Measurements from ENCODE around the gene PTPN14. TPM values are rescaled to one million over a fixed set of nuclear protein-coding genes. Genes with fewer than 3 reads are reported as not detected.
A peak's percentile ranks its signal among the peaks of the same experiment; 100 is the strongest.

Gene PTPN14
- total and polyA plus RNA-seq, 11 donors = 8.7 to 52.0 (median 33.5) TPM

DNA sequence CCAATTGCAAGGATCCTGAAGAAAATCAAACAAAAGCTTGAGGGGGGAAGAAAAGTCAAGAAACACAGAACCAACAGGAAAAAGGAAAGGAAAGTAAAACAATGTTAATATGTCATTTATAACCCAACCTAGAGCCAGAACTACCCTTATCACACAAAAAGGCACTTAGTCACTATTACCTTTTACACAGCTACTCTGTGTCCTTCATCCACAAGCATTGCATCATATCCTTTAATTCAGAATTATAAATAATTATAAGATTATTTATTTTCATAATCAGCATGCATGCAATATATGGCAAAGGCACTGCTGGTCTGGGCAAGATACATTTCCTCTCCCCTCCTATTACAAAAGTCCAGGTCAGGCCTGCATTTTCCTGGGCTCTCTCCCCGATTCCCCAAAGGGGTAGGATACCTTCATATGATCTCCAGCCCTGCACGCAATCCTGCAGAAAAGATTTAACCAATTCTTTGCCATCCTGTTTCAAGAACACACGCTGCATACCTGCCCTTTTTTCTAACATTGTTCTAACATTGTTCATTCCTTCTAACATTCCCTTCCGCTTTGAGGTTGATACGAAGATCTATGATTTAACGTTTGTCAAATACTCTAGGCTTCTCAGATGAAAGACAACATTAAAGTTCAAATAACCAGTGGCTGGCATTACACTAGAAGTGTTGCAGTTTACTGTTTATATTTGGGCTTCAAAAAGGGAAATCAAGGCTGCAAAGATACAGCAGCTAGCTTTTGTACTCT lies 4.3 kb downstream of the PTPN14 start:
- Histone ChIP-seq H3K4me3 (no peak overlapping the region), H3K27me3 (peaks cover 0 to 13% (median 0%) of the 10 kb centered on the region in 9 donors), H3K9me3 (no peaks in the 10 kb centered on the region), H3K27ac (peak overlapping the region in 4 of 12 donors; percentile 1 to 39 (median 19)), H3K36me3 (no peaks in the 10 kb centered on the region), H3K4me1 (peaks cover 0 to 65% (median 46%) of the 10 kb centered on the region in 12 donors)
- intact Hi-C loops (cut with DNase I) = loop anchor here in 3 of 10 donors (5.0 to 10.0 kb wide), 3 partner anchors 52 to 265 kb away; partner anchors contain the start of gene SMYD2 (in 1 of the 3)
- ATAC-seq (no peak), DNase-seq (no peak)
- no peak for TF ChIP-seq POLR2A (IDR thresholded peaks at IDR 0.05)
- TF ChIP-seq, protein P1, sequence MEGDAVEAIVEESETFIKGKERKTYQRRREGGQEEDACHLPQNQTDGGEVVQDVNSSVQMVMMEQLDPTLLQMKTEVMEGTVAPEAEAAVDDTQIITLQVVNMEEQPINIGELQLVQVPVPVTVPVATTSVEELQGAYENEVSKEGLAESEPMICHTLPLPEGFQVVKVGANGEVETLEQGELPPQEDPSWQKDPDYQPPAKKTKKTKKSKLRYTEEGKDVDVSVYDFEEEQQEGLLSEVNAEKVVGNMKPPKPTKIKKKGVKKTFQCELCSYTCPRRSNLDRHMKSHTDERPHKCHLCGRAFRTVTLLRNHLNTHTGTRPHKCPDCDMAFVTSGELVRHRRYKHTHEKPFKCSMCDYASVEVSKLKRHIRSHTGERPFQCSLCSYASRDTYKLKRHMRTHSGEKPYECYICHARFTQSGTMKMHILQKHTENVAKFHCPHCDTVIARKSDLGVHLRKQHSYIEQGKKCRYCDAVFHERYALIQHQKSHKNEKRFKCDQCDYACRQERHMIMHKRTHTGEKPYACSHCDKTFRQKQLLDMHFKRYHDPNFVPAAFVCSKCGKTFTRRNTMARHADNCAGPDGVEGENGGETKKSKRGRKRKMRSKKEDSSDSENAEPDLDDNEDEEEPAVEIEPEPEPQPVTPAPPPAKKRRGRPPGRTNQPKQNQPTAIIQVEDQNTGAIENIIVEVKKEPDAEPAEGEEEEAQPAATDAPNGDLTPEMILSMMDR (IDR thresholded peaks at IDR 0.05) = no peak
- WGBS, 4 donors = 69 to 83% (median 75%) methylated on average over 6 of the region's 6 CpGs

DNA sequence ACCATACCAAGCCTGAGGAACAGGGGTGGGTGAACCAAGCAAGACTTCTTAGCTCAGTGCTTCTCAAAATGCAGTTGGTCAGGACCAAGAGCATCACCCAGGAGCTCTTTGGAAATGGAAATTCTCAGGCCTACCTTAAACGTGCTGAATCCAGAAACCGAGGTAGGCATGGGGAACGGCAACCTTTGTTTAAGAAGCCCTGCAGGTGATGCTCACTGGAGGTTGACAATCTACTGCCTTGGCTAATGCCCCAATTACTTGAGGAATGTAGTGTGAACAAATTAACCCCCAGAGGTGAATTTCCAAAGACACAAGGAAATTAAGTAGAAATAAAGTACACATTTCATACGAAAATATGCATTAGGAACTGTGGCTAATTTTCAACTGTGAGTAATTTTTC lies 5.3 kb downstream of the PTPN14 start:
- no peak overlapping the region for H3K4me3 ChIP-seq
- H3K36me3 ChIP-seq = no peaks in the 10 kb centered on the region
- intact Hi-C loops (cut with DNase I) = loop anchor here in 3 of 10 donors (5.0 to 10.0 kb wide), 3 partner anchors 51 to 264 kb away; partner anchors contain the start of gene SMYD2 (in 1 of the 3)
- no peak for DNase-seq
- H3K27ac ChIP-seq = no peak overlapping the region
- peaks cover 0 to 73% (median 48%) of the 10 kb centered on the region in 12 donors for H3K4me1 ChIP-seq
- no peak for ATAC-seq
- TF ChIP-seq, protein P1 (IDR thresholded peaks at IDR 0.05) = no peak
- TF ChIP-seq POLR2A (IDR thresholded peaks at IDR 0.05) = no peak
- WGBS, 4 donors = 89 to 93% (median 91%) methylated on average over 4 of the region's 4 CpGs
- H3K27me3 ChIP-seq = peaks cover 0 to 9% (median 0%) of the 10 kb centered on the region in 9 donors
- H3K9me3 ChIP-seq = no peaks in the 10 kb centered on the region

DNA sequence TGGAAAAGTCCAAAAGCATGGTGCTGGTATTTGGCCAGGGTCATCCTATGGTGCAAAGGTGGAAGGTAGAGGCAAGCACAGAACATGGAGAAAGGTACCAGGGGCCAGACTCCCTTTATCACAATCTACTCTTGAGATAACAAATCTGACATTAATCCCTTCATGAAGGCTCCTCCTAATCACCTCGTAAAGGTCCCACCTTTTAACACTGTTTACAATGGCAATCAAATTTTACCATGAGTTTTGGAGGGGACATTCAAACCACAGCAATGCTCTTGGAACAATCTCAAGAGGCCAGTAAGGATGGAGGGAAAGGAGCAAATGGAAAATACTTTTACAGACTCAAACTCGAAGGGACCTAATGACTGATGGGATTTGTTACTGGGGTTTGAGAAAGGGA lies 6.1 kb downstream of the PTPN14 start:
- Histone ChIP-seq H3K36me3 (no peaks in the 10 kb centered on the region), H3K27me3 (peaks cover 0 to 4% (median 0%) of the 10 kb centered on the region in 9 donors), H3K27ac (no peak overlapping the region), H3K4me1 (peaks cover 0 to 79% (median 51%) of the 10 kb centered on the region in 12 donors), H3K9me3 (no peaks in the 10 kb centered on the region), H3K4me3 (no peak overlapping the region)
- DNase-seq (no peak), ATAC-seq (no peak)
- TF ChIP-seq, protein P1 (IDR thresholded peaks at IDR 0.05) = no peak
- TF ChIP-seq POLR2A (IDR thresholded peaks at IDR 0.05) = no peak
- 76 to 87% (median 84%) methylated on average over 2 of the region's 2 CpGs for WGBS, 4 donors
- intact Hi-C loops (cut with DNase I) = loop anchor here in 3 of 10 donors (5.0 to 10.0 kb wide), 3 partner anchors 50 to 263 kb away; partner anchors contain the start of gene SMYD2 (in 1 of the 3)

DNA sequence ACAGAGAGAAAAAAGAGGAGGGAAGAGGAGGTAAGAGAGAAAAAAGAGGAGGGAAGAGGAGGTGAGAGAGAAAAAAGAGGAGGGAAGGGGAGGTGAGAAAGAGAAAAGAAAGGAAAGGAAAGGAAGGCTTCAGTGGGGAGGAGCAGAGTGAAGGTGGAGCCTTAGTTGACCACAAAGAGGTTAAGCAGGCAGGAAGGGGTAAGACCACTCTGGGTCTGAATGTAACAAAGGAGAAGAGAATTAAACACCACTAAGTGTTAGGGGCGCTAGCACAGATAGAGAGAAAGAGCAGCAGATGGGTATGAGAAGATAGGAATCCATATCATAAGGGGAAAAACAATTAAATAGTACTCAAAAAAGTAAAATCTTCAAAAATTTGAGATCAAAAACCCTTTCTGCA lies 6.6 kb downstream of the PTPN14 start:
- Histone ChIP-seq H3K4me1 (peaks cover 0 to 79% (median 51%) of the 10 kb centered on the region in 12 donors), H3K9me3 (no peaks in the 10 kb centered on the region), H3K27me3 (peaks cover 0 to 3% (median 0%) of the 10 kb centered on the region in 9 donors), H3K4me3 (no peak overlapping the region), H3K27ac (no peak overlapping the region), H3K36me3 (no peaks in the 10 kb centered on the region)
- intact Hi-C loops (cut with DNase I) = loop anchor here in 3 of 10 donors (5.0 to 10.0 kb wide), 3 partner anchors 50 to 262 kb away; partner anchors contain the start of gene SMYD2 (in 1 of the 3)
- WGBS, 4 donors = 96 to 100% (median 97%) methylated on average over 1 of the region's 1 CpG
- TF ChIP-seq, protein P1 (IDR thresholded peaks at IDR 0.05) = no peak
- no peak for TF ChIP-seq POLR2A (IDR thresholded peaks at IDR 0.05)
- DNase-seq = no peak
- no peak for ATAC-seq
